Heart right ventricle (tissue), 16 donors: ENCODE results near the gene RPE65. TPM values are rescaled to one million over a fixed set of nuclear protein-coding genes. Genes with fewer than 3 reads are reported as not detected.
A peak's percentile ranks its signal among the peaks of the same experiment; 100 is the strongest.

Experiments
- ATAC-seq, 8 donors: fragments of 200-7000 bp; cut with Tn5 transposase; one replicate each; pipeline ENCODE4 v1.9.1; 2020; ENCODE audit warnings: mild to moderate bottlenecking in 8 of 8, moderate library complexity in 8 of 8, moderate number of reproducible peaks in 1 of 8
- DNase-seq, 2 donors: peaks; one replicate each; pipeline ENCODE4 v3.0.0-alpha.2; 2020
- H3K27ac ChIP-seq, 10 donors: fragments of 200-600 bp; sonication (generic) in 2 of 10; one replicate each; pipeline versions ENCODE4 v1.5.0 to v1.8.0; 2020 to 2022; ENCODE audit warnings: mild to moderate bottlenecking in 3 of 10
- H3K27me3 ChIP-seq, 7 donors: fragments of 200-600 bp; one replicate each; pipeline ENCODE4 v1.8.0; 2021 to 2022; ENCODE audit warnings: mild to moderate bottlenecking in 2 of 7
- H3K36me3 ChIP-seq, 9 donors: fragments of 200-600 bp; sonication (generic) in 1 of 9; one replicate each; pipeline versions ENCODE4 v1.5.0 to v1.8.0; 2020 to 2022; ENCODE audit warnings: mild to moderate bottlenecking in 2 of 9
- H3K4me1 ChIP-seq, 9 donors: fragments of 200-600 bp; sonication (generic) in 1 of 9; one replicate each; pipeline versions ENCODE4 v1.5.0 to v1.8.0; 2020 to 2022; ENCODE audit warnings: mild to moderate bottlenecking in 4 of 9
- H3K4me3 ChIP-seq, 10 donors: fragments of 200-600 bp; sonication (generic) in 2 of 10; one replicate each; pipeline versions ENCODE4 v1.5.0 to v1.8.0; 2020 to 2022; ENCODE audit warnings: mild to moderate bottlenecking in 7 of 10, moderate library complexity in 2 of 10
- H3K9me3 ChIP-seq, 11 donors: fragments of 200-600 bp in 10 of 11; sonication (generic) in 2 of 11; one replicate each; pipeline versions ENCODE4 v1.5.0 to v1.8.0; 2013 to 2022; ENCODE audit warnings: mild to moderate bottlenecking in 2 of 11, control low read depth in 1 of 11, moderate library complexity in 1 of 11
- WGBS, 2 donors: extraction: QIAGEN DNeasy Blood & Tissue Kit; methylation state at CpG; one replicate each; pipeline ENCODE4 v1.1.7; 2013; ENCODE audit warnings: inconsistent platforms in 1 of 2; 5-methylcytosine and 5-hydroxymethylcytosine counted together
- intact Hi-C, 10 donors: fragments of 100-400 bp; cut with DNase I; formaldehyde crosslinking; loops; one replicate each; pipeline versions ENCODE4 v1.11.1 to v1.14.2; 2022
- polyA plus RNA-seq, 2 donors: library from polyadenylated mRNA; stranded (reverse); fragments of 200-250 nt; gene quantifications; one replicate each; pipeline ENCODE4 v1.2.3, GENCODE V29; 2013
- total RNA-seq, 10 donors: library from RNA; stranded (reverse); fragmentation: NEBNext Ultra II Directional in 3 of 10; extraction: Animal tissue kit (Norgen Biotek cat#: 25700) in 3 of 10; gene quantifications; one replicate each; pipeline versions ENCODE4 v1.2.1 to v1.2.4, GENCODE V29; 2021 to 2023
- TF ChIP-seq, protein P1 (sequence below), 9 donors: fragments of 200-600 bp; sonication (generic) in 2 of 9; IDR thresholded peaks; one replicate each; pipeline versions ENCODE4 v1.5.0 to v1.8.0; 2021 to 2022; ENCODE audit warnings: antibody characterized with exemption in 9 of 9, mild to moderate bottlenecking in 5 of 9, moderate library complexity in 1 of 9
- donor health status: Arrhythmogenic right ventricular cardiomyopathy.
- donor health status: ischemic (EF 13 %, LVEDD 7.1; RV severe dilation, severe dysfunction).
- donor health status: healthy with polysubstance abuse.
- donor health status: DM: no; HTN: yes; CAD: no.
- donor health status: DM: no; HTN: no; CAD: no.
- donor health status: ischemic (EF 25% LVEDD 6.9; RV normal size, moderate dysfunction).
- donor health status: ischemic (EF 25% LVEDD 5.7; RV mildly dilated, moderate dysfunction).
- donor health status: healthy.
- donor health status: DM: yes; HTN: yes; CAD: no.
- donor health status: Ischemic cardiomyopathy.
- donor health status: ischemic (EF 35%, LVEDD 5.7; RV mildly dilated, moderate dysfunction).
- donor health status: nonischemic (EF 11% LVEDD 7.7; RV severe dilation, severe dysfunction).
- donor health status: DM: yes; HTN: yes; CAD: no.
- donor health status: PGD.
- donor health status: ischemic (EF 29% LVEDD 5.4; RV normal size, mild dysfunction).
- donor health status: nonischemic (EF 23%, LVEDD 6.1; RV moderate dilation, normal function).

RPE65 gene
- total and polyA plus RNA-seq, 12 donors: 0.01 to 0.09 TPM; not detected in 10

DNA sequence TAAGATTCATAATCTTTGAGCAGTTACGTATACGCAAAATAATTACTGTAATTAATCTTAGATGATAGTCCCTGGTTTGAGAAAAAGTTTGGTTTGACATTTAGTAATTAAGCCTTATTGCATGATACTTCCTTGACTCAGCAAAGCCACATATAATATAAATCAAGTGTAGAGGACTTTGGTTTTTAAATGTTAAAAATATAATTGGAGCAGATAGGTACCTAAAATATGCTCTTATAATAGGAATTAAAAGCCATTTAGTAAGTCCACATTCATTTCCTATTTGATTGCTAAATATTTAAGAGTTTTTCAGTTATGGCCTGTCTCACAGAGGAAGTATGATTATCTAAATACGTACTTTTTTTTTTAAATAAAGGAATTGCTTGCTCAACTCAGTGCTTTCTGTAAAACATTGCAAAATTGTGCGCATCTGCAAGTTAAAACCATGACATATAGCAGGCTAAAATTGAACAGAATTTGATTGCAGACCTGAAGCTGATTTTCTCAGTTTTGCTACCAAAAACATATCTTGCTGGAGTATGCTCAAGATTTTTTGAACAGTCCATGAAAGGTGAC lies 20.4 kb downstream of the RPE65 start:
- no peak for DNase-seq
- TF ChIP-seq, protein P1, sequence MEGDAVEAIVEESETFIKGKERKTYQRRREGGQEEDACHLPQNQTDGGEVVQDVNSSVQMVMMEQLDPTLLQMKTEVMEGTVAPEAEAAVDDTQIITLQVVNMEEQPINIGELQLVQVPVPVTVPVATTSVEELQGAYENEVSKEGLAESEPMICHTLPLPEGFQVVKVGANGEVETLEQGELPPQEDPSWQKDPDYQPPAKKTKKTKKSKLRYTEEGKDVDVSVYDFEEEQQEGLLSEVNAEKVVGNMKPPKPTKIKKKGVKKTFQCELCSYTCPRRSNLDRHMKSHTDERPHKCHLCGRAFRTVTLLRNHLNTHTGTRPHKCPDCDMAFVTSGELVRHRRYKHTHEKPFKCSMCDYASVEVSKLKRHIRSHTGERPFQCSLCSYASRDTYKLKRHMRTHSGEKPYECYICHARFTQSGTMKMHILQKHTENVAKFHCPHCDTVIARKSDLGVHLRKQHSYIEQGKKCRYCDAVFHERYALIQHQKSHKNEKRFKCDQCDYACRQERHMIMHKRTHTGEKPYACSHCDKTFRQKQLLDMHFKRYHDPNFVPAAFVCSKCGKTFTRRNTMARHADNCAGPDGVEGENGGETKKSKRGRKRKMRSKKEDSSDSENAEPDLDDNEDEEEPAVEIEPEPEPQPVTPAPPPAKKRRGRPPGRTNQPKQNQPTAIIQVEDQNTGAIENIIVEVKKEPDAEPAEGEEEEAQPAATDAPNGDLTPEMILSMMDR (IDR thresholded peaks at IDR 0.05): no peak
- intact Hi-C loops: no loop called here

GRCh38 chr1:68426594-68426993 lies 23.2 kb downstream of the RPE65 start:
- H3K27ac ChIP-seq: no peak overlapping the region
- TF ChIP-seq, protein P1 (IDR thresholded peaks at IDR 0.05): no peak
- intact Hi-C loops: no loop called here
- H3K4me3 ChIP-seq: no peak overlapping the region
- H3K4me1 ChIP-seq: peaks cover 0 to 13% (median 0%) of the 10 kb centered on the region in 9 donors
- H3K27me3 ChIP-seq: peaks cover 0 to 6% (median 0%) of the 10 kb centered on the region in 7 donors
- ATAC-seq (no peak), DNase-seq (no peak)
- H3K9me3 ChIP-seq: no peaks in the 10 kb centered on the region
- 81 to 83% methylated on average over 2 of the region's 2 CpGs for WGBS, 2 donors
- no peaks in the 10 kb centered on the region for H3K36me3 ChIP-seq

More for the DNA sequence above, 20.4 kb downstream of the RPE65 start:
- no peak for ATAC-seq
- Histone ChIP-seq H3K27ac (peak overlapping the region in 1 of 10 donors; percentile 27), H3K4me3 (no peak overlapping the region), H3K36me3 (no peaks in the 10 kb centered on the region), H3K9me3 (no peaks in the 10 kb centered on the region), H3K27me3 (no peaks in the 10 kb centered on the region), H3K4me1 (peaks cover 0 to 13% (median 0%) of the 10 kb centered on the region in 9 donors)
- 86 to 88% methylated on average over 4 of the region's 4 CpGs for WGBS, 2 donors

DNA sequence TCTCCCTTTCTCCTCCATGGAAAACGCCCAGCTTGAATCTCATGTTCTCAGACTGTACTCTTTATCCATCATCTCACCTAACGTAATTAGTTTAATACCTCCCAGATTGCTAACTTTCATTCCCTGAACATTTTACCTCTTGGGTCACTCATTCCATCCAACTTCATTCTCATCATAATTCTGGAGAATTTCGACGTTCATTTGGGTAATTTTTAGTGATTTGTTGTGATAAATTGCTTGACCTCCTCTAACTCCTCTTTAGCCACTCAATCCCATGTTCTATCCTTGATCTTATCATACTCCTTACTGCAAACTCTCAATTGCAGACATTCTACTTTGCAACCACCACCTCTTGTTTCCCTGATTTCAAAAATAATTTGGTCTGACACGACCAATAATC lies 28.4 kb downstream of the RPE65 start:
- Histone ChIP-seq H3K4me1 (no peaks in the 10 kb centered on the region), H3K4me3 (no peak overlapping the region), H3K9me3 (no peaks in the 10 kb centered on the region), H3K27ac (no peak overlapping the region), H3K36me3 (no peaks in the 10 kb centered on the region), H3K27me3 (peaks cover 0 to 6% (median 0%) of the 10 kb centered on the region in 7 donors)
- ATAC-seq (no peak), DNase-seq (no peak)
- TF ChIP-seq, protein P1 (IDR thresholded peaks at IDR 0.05): no peak
- WGBS, 2 donors: 84 to 85% methylated on average over 5 of the region's 5 CpGs
- intact Hi-C loops: no loop called here

GRCh38 chr1:68409426-68409825 lies 40.3 kb downstream of the RPE65 start:
- 79 to 84% methylated on average over 2 of the region's 2 CpGs for whole genome bisulfite sequencing, 2 donors
- H3K27ac ChIP-seq: no peak overlapping the region
- DNase-seq (no peak), ATAC-seq (no peak)
- no peak overlapping the region for H3K4me3 ChIP-seq
- peaks cover 0 to 5% (median 0%) of the 10 kb centered on the region in 7 donors for H3K27me3 ChIP-seq
- intact Hi-C loops: no loop called here
- no peaks in the 10 kb centered on the region for H3K36me3 ChIP-seq
- no peaks in the 10 kb centered on the region for H3K4me1 ChIP-seq
- TF ChIP-seq, protein P1 (IDR thresholded peaks at IDR 0.05): no peak
- H3K9me3 ChIP-seq: no peaks in the 10 kb centered on the region
